GM18519 (cell line): ENCODE data around the gene ELF1.

Source experiments
- ATAC-seq: cut with Tn5 transposase; IDR thresholded peaks from one replicate; pipeline ENCODE4 v1.9.1; 2021; ENCODE audit warnings: mild to moderate bottlenecking, moderate library complexity; ENCODE audit not compliant: unreplicated experiment, low FRiP score

Gene ELF1

DNA sequence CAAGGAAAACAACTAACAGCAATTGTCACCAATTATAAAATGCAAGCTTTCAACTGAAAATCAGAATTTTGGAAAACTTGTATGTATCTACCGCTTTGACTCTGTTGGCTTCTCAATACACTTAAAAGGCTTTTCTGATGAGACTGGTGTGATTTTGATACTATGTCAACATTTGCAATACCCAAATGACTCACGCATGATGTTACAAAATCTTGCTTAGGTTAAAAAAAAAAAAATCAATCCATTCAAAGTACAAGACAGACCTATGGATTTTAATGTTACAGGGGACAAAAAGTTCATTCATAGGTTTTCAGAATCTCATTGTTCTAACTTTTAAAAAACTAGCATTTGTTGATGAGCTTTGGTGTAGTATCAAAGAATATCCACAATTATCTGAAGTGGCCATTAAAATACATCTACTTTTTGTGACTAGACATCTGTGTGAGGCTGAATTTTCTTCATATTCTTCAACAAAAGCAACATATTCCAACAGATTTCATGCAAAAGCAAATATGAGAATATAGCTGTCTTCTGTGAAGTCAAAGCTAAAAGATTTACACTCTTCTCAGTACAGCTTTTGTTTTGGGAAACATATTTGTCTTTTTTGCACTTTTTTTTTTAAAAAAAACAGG is 10.7 kb downstream of the ELF1 start:
- ATAC-seq = peak; percentile 33

GRCh38 chr13:41007744-41008128 is 11.4 kb downstream of the ELF1 start:
- no peak for ATAC-seq

DNA sequence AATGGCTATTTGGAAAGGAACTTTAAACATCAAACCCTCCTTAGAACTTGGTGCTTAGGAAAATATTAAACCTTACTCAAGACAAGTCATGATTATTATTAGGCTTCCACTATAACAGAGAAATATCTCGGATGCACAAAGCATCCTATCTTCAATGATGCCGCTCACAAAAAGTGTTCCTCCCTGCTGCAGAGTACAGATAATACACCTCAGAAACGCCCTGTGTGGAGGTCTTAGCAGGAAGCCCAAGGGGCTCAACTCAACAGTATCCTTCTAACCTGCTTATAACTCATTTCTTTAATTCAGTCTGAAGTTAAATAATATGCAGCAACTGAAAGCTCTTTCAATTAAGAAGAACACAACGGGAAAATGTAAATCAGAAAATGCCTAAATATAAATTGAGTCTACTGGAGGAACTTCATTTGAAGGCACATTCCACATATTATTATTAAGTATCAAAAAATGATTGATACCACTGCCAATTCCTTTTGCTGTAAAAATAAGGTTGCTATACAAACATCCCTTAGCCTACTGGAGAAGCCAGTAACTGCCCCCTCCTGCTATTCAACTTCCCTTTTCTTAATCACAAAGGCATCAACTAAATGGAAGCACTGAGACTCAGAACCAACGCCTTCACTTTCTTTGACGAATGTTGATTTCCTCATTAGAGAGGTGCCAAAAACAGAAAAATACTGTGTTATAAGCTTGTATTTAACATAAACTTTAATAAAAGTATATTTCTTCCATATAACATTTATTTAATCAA is 12.0 kb downstream of the ELF1 start:
- no peak for ATAC-seq

DNA sequence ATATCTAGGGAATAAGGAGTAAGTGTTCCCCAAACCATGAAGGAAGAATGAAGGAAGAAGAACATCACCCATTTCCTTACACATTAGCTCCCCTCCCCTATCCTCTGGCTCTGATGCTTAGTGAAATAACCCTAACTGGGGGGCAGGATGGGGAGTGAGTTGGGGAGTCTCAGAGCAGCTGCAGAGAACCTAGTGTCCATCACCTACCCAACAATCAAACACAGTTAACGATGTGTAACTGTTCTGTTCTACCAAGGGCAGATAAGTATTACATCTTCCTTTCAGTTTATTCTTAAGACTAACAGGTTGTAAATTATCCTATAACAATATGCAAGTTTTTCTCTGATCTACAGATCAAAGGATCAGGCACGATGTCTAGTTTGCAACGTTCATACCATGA is 12.8 kb downstream of the ELF1 start:
- no peak for ATAC-seq

DNA sequence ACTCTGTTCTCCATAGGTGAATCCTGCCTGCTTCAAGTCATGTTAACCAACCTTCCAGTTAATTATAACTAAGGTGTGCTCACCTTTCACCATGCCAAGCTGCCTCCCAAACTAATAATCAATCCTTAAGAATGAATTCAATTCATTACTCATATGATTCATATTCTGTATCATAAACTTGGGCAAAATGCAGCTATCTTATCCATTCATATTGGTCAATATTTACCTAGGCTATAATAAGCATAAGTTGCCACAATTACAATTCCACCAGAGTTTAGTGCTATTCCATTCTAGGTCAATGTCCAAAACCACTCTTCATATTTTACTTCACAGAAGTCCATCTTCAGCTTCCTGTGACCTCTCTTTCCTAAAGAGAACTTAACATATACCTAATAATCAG is 13.4 kb downstream of the ELF1 start:
- no peak for ATAC-seq

DNA sequence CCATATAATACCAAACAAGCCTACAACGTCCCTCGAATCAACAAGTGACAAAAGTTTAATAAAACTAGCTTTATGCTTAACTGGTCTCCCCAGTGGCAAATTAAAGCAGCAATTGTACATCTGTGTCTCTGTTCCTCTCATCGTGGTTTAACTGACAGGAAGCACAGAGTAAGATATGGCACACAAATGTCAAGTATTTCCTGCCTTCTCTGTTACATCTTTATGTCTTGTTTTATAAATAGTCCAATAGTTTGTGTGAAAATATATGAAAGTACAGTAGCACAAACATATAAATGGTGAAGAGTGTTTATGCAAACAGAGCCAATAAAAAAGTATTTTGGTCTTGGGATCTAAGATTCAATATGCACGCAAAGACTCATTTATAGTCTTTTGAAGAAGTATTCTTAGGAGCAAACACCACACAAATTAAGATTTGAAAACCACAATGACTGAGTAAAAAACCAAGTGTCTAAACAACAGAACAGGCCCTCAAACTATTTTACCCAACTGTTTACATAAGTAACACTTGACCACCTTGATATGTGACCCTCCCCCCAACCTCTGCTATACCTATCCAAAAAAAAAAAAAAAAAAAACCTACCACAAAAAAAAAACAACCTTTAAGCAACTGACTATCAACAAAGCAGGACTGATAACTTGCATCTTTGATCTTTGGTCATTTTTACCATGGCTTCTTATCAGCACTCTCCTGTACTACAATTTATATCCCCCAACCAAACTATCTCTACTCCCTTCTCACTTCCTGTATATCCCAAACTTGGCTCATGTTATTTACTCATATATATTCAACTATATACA is 14.0 kb downstream of the ELF1 start:
- ATAC-seq = peak; percentile 42

GRCh38 chr13:41002606-41003005 is 16.5 kb downstream of the ELF1 start:
- no peak for ATAC-seq

DNA sequence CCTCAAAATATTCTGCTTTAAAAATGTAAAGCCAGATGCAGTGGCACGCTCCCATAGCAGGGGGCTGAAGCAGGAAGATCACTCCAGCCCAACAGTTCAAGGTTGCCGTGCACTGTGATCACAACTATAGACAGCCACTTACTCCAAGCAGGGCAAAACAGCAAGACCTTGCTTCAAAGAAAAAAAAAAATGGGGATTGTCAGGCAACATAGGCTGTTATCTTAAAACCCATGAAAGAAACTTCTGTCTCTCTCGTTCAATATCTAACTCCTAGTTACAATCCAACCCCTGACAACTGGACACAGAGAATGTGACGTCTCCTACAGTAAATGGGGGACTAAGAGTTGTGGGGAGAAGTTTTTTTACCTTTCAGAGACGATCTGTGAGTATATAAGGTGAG is 17.4 kb downstream of the ELF1 start:
- ATAC-seq = no peak

DNA sequence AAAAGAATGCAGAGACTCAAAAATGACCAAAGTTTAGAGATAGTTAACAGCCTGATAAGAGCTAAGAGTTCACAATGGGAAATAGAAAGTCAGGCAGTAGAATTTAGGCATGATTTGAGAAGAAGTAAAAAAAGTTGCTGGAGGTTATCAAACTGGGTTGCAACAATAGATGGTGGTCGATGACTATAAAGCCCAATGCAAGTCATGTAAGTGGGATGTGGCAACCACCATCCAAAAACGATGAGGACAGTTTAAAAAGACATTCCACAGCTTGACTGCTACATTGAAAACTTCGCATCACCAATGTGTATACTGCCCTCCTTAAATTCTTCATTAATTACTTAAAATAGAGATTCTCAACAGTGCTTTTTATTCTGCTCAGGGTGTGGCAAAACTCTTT is 19.7 kb downstream of the ELF1 start:
- no peak for ATAC-seq

GRCh38 chr13:40996426-40997092 is 22.6 kb downstream of the ELF1 start:
- no peak for ATAC-seq

- ATAC-seq = no peak
Measured at GRCh38 chr13:40995997-40996396, 23.1 kb downstream of the ELF1 start.

- peak; percentile 56 for ATAC-seq
Measured at GRCh38 chr13:40994581-40995230, 24.4 kb downstream of the ELF1 start.

DNA sequence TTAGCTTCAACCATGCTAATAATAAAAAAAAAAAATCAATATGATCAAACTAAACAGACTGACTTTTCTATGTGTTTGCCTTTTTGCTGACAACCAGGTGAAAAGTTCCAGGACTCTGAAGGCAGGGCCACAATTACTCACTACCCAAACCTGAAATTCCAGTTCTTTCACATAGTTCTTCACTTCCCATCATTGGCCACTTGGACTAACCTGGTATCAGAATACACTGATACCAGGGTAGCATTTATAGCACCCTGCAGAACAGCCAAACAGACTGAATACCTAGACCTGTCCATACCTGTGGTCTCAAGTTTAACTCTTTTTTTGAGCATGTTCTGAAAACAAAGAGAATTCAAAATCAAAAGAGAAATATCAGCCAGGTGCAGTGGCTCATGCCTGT is 25.1 kb downstream of the ELF1 start:
- ATAC-seq = no peak

GRCh38 chr13:40992678-40993518 is 26.2 kb downstream of the ELF1 start:
- ATAC-seq = no peak

DNA sequence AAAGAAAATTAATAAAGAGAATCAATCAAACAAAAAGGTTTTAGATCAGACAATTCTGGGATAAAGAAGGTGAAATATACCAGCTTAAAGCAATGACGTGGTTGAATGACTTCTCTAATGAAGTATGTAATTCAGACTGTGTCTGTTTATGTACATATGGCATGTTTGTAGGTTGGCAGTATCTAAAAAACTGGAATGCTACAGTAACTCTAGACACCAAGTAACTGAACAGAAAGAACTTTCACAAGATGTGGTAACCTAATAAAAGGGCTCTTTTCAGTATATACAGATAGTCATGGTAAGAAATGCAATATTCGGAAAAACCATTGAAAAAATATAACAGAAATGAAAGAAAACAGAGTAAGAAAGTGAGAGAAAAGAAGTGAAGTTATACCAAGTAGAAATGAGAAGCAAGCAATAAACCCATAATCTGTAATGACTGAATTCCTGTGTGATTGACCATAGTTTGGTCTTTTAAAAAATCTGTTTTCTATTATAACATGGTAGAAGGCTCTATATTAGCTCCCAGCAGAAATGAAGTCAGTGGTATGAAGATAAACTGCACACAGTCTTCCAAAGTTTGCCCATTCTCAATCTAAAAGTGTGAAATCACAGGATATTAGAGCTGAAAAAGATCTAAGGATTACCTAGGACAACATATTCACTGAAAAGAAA is 31.4 kb downstream of the ELF1 start:
- no peak for ATAC-seq

- no peak for ATAC-seq
Measured at GRCh38 chr13:40986101-40986856, 32.8 kb downstream of the ELF1 start.

DNA sequence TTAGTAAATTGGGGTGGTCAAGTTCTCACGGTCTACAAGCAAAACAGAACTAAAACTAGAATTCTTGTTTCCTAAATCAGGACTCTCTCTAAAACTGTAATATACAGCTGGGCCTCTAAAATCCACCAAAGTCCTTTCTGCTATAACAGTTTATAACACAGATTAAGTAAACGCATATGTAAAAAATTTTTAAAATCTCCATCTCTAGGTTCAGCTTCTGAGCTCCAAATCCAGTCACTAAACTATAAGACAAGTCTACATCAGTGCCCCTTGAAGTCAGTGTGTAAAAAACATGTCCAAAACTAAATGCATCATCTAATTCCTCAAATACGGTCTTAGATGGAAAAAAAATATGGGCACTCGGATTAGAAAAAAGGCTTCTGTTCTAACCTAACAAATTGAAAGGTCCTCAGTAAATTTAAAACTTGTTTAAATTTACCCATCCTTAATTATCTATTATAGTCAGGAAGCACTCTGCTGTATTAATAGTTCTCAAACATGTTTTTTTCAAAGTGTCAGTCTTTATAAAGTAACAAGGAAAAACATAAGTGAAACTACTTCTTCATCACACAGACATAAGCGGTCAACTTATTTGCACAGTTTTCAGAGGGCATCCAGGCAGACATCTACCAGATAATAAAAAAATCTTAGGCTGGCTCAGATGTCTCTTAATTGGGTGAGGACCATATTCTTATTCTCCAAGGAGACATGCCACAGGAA is 33.6 kb downstream of the ELF1 start:
- no peak for ATAC-seq
